Large intestine (tissue), 3 donors: ENCODE results near the gene MDM4. TPM values are rescaled to one million over a fixed set of nuclear protein-coding genes. Genes with fewer than 3 reads are reported as not detected.

ENCODE experiments used
- DNase-seq, 2 donors: peaks; one replicate each; pipeline versions ENCODE4 v3.0.0 to v3.0.0-alpha.2; 2013
- H3K27ac ChIP-seq: one replicate; pipeline ENCODE4 v1.5.1; 2013; ENCODE audit warnings: low read length
- H3K27me3 ChIP-seq: 2 replicates; pipeline ENCODE4 v1.6.1; 2013; ENCODE audit warnings: low read length; ENCODE audit not compliant: control insufficient read depth, insufficient read depth
- H3K36me3 ChIP-seq: 2 replicates; pipeline ENCODE4 v1.6.1; 2013; ENCODE audit warnings: low read length; ENCODE audit not compliant: control insufficient read depth, insufficient read depth
- H3K4me1 ChIP-seq: one replicate; pipeline ENCODE4 v1.6.1; 2013; ENCODE audit warnings: low read length; ENCODE audit not compliant: control insufficient read depth, insufficient read depth
- H3K4me3 ChIP-seq: one replicate; pipeline ENCODE4 v1.5.1; 2013; ENCODE audit warnings: low read length
- H3K9me3 ChIP-seq: one replicate; pipeline ENCODE4 v1.6.1; 2013; ENCODE audit warnings: mild to moderate bottlenecking, low read depth, low read length, moderate library complexity; ENCODE audit not compliant: control insufficient read depth
- WGBS: methylation state at CpG from one replicate; pipeline ENCODE4 v1.1.5; 2013; ENCODE audit warnings: low lambda C conversion rate; ENCODE audit not compliant: insufficient coverage; 5-methylcytosine and 5-hydroxymethylcytosine counted together
- polyA plus RNA-seq: library from polyadenylated mRNA; unstranded; fragments of 120-200 nt; gene quantifications from one replicate; pipeline ENCODE4 v1.2.1, GENCODE V29; 2013

The MDM4 gene
- polyA plus RNA-seq, 1 donor, result 40.1 TPM

- WGBS, result 77% methylated on average over 3 of the region's 5 CpGs
These were observed 29.0 kb upstream of the MDM4 start for GRCh38 chr1:204487256-204487615.

GRCh38 chr1:204491655-204492054 is 24.6 kb upstream of the MDM4 start:
- Histone ChIP-seq H3K9me3 (no peaks in the 10 kb centered on the region), H3K27me3 (no peaks in the 10 kb centered on the region), H3K4me1 (peaks cover 20% of the 10 kb centered on the region), H3K27ac (peak overlapping the region; percentile 98), H3K4me3 (no peak overlapping the region), H3K36me3 (peaks cover 12% of the 10 kb centered on the region)
- peak in 1 of 2 donors; percentile 13 for DNase-seq

More at GRCh38 chr1:204487256-204487615, 29.0 kb upstream of the MDM4 start:
- DNase-seq, result no peak
- Histone ChIP-seq H3K27ac (no peak overlapping the region), H3K27me3 (no peaks in the 10 kb centered on the region), H3K4me1 (peaks cover 9% of the 10 kb centered on the region), H3K4me3 (no peak overlapping the region), H3K9me3 (no peaks in the 10 kb centered on the region), H3K36me3 (peaks cover 15% of the 10 kb centered on the region)

GRCh38 chr1:204493145-204493983 is 22.8 kb upstream of the MDM4 start:
- peak; percentile 68 to 94 for DNase-seq
- H3K36me3 ChIP-seq, result peaks cover 12% of the 10 kb centered on the region

GRCh38 chr1:204493984-204494280 is 22.3 kb upstream of the MDM4 start:
- H3K9me3 ChIP-seq, result no peaks in the 10 kb centered on the region
- no peaks in the 10 kb centered on the region for H3K27me3 ChIP-seq
- H3K27ac ChIP-seq, result peak overlapping the region; percentile 98
- peak overlapping the region; percentile 90 for H3K4me3 ChIP-seq
- DNase-seq, result peak; percentile 86 to 94
- H3K4me1 ChIP-seq, result peaks cover 20% of the 10 kb centered on the region
- WGBS, result no CpG with 5 or more reads among the region's 14 CpGs
- H3K36me3 ChIP-seq, result peaks cover 12% of the 10 kb centered on the region

More at GRCh38 chr1:204493145-204493983, 22.8 kb upstream of the MDM4 start:
- H3K27ac ChIP-seq, result peak overlapping the region; percentile 98
- H3K9me3 ChIP-seq, result no peaks in the 10 kb centered on the region
- H3K27me3 ChIP-seq, result no peaks in the 10 kb centered on the region
- peaks cover 20% of the 10 kb centered on the region for H3K4me1 ChIP-seq
- peak overlapping the region; percentile 90 for H3K4me3 ChIP-seq
- 0% methylated on average over 3 of the region's 15 CpGs for WGBS

GRCh38 chr1:204494281-204495077 is 21.7 kb upstream of the MDM4 start, which contains the start of gene PIK3C2B:
Gene PIK3C2B, minus strand, starts transcription at chr1:204494805. Its CDS starts 25,003 bp downstream, at chr1:204469802.
- Histone ChIP-seq H3K36me3 (peaks cover 7% of the 10 kb centered on the region), H3K27ac (peak within 1 kb of the TSS; percentile 98), H3K27me3 (no peaks in the 10 kb centered on the region), H3K9me3 (no peaks in the 10 kb centered on the region), H3K4me1 (peaks cover 20% of the 10 kb centered on the region), H3K4me3 (peak within 1 kb of the TSS; percentile 90)
- no CpG with 5 or more reads among the region's 69 CpGs for WGBS
- peak; percentile 83 to 90 for DNase-seq

GRCh38 chr1:204495078-204495753 is 21.0 kb upstream of the MDM4 start:
- H3K4me3 ChIP-seq, result peak overlapping the region; percentile 90
- no peak for DNase-seq

GRCh38 chr1:204495777-204496176 is 20.4 kb upstream of the MDM4 start:
- H3K4me3 ChIP-seq, result no peak overlapping the region
- no peaks in the 10 kb centered on the region for H3K27me3 ChIP-seq
- H3K9me3 ChIP-seq, result no peaks in the 10 kb centered on the region
- no CpG with 5 or more reads among the region's 6 CpGs for WGBS
- peak overlapping the region; percentile 98 for H3K27ac ChIP-seq
- H3K36me3 ChIP-seq, result no peaks in the 10 kb centered on the region
- DNase-seq, result peak in 1 of 2 donors; percentile 49
- peaks cover 20% of the 10 kb centered on the region for H3K4me1 ChIP-seq

More at GRCh38 chr1:204495078-204495753, 21.0 kb upstream of the MDM4 start:
- peak overlapping the region; percentile 98 for H3K27ac ChIP-seq
- H3K9me3 ChIP-seq, result no peaks in the 10 kb centered on the region
- peaks cover 1% of the 10 kb centered on the region for H3K36me3 ChIP-seq
- WGBS, result 2% methylated on average over 8 of the region's 17 CpGs
- peaks cover 20% of the 10 kb centered on the region for H3K4me1 ChIP-seq
- no peaks in the 10 kb centered on the region for H3K27me3 ChIP-seq

GRCh38 chr1:204498981-204499380 is 17.2 kb upstream of the MDM4 start:
- Histone ChIP-seq H3K9me3 (no peaks in the 10 kb centered on the region), H3K27me3 (no peaks in the 10 kb centered on the region), H3K4me1 (no peaks in the 10 kb centered on the region), H3K27ac (no peak overlapping the region), H3K4me3 (no peak overlapping the region), H3K36me3 (no peaks in the 10 kb centered on the region)
- DNase-seq, result no peak
- no CpG with 5 or more reads among the region's 3 CpGs for WGBS

GRCh38 chr1:204499511-204500468 is 16.4 kb upstream of the MDM4 start:
- no peak for DNase-seq
- 100% methylated on average over 3 of the region's 7 CpGs for WGBS
- Histone ChIP-seq H3K9me3 (no peaks in the 10 kb centered on the region), H3K4me1 (no peaks in the 10 kb centered on the region), H3K4me3 (no peak overlapping the region), H3K27ac (no peak overlapping the region), H3K36me3 (no peaks in the 10 kb centered on the region), H3K27me3 (no peaks in the 10 kb centered on the region)
